Neural cell (in vitro differentiated cells): ENCODE data around the gene CUBN. TPM values are rescaled to one million over a fixed set of nuclear protein-coding genes. Genes with fewer than 3 reads are reported as not detected.

Experiments
- H2AFZ ChIP-seq: fragments of 200-600, 300-800 bp; sonication (generic), shearing (Covaris generic); 2 replicates; pipeline ENCODE4 v1.6.0; 2014; ENCODE audit warnings: low read depth, mild to moderate bottlenecking, antibody characterized with exemption, low read length, moderate library complexity
- H3F3A ChIP-seq: fragments of 200-600 bp; shearing (Covaris generic); 2 replicates; pipeline ENCODE4 v1.6.1; 2016; ENCODE audit warnings: mild to moderate bottlenecking, moderate library complexity, mixed read lengths, antibody characterized with exemption, low read length; ENCODE audit not compliant: insufficient read depth, poor library complexity, severe bottlenecking
- H3K27ac ChIP-seq: fragments of 200-600, 300-800 bp; sonication (generic), shearing (Covaris generic); 2 replicates; pipeline ENCODE4 v1.5.1; 2014; ENCODE audit warnings: mild to moderate bottlenecking, low read length, moderate library complexity
- H3K27me3 ChIP-seq: fragments of 300-800, 200-600 bp; sonication (generic), shearing (Covaris generic); 2 replicates; pipeline ENCODE4 v1.6.0; 2014; ENCODE audit warnings: mild to moderate bottlenecking, low read depth, low read length, moderate library complexity; ENCODE audit not compliant: insufficient read depth
- H3K36me3 ChIP-seq: fragments of 300-800, 200-600 bp; sonication (generic), shearing (Covaris generic); 2 replicates; pipeline ENCODE4 v1.5.1; 2014; ENCODE audit warnings: mild to moderate bottlenecking, antibody characterized with exemption, low read length, moderate library complexity; ENCODE audit not compliant: insufficient read depth
- H3K4me2 ChIP-seq: fragments of 300-800, 200-600 bp; sonication (generic), shearing (Covaris generic); 2 replicates; pipeline ENCODE4 v1.6.0; 2014; ENCODE audit warnings: mild to moderate bottlenecking, low read length
- H3K4me3 ChIP-seq: fragments of 300-800, 200-600 bp; sonication (generic), shearing (Covaris generic); 2 replicates; pipeline ENCODE4 v1.5.1; 2014; ENCODE audit warnings: mild to moderate bottlenecking, low read length, moderate library complexity
- H3K79me2 ChIP-seq: fragments of 200-600 bp; shearing (Covaris generic); replicated peaks from 2 replicates; pipeline ENCODE4 v1.6.0; 2014; ENCODE audit warnings: mild to moderate bottlenecking, low read length, moderate library complexity; ENCODE audit not compliant: insufficient read depth
- H3K9ac ChIP-seq: fragments of 300-800, 200-600 bp; sonication (generic), shearing (Covaris generic); 2 replicates; pipeline ENCODE4 v1.6.1; 2016; ENCODE audit warnings: mild to moderate bottlenecking, low read length, mixed read lengths
- H3K9me2 ChIP-seq: fragments of 200-600 bp; shearing (Covaris generic); 2 replicates; pipeline ENCODE4 v1.6.1; 2016; ENCODE audit warnings: mild to moderate bottlenecking, low read length, mixed read lengths; ENCODE audit not compliant: insufficient read depth
- H3K9me3 ChIP-seq: fragments of 200-600, 300-800 bp; sonication (generic), shearing (Covaris generic); 2 replicates; pipeline ENCODE4 v1.6.1; 2016; ENCODE audit warnings: mild to moderate bottlenecking, mixed run types, low read length, moderate library complexity, mixed read lengths
- H4K20me1 ChIP-seq: fragments of 200-600 bp; shearing (Covaris generic); 2 replicates; pipeline ENCODE4 v1.6.1; 2016; ENCODE audit warnings: mild to moderate bottlenecking, mixed run types; ENCODE audit not compliant: insufficient read depth
- CTCF ChIP-seq: fragments of 450-650 bp; IDR thresholded peaks from 2 replicates; pipeline ENCODE4 v1.5.1; 2014; ENCODE audit warnings: antibody characterized with exemption, mild to moderate bottlenecking, moderate library complexity; ENCODE audit not compliant: poor library complexity, severe bottlenecking
- EP300 ChIP-seq: fragments of 450-650 bp; conservative IDR thresholded peaks from 2 replicates; pipeline ENCODE4 v1.6.1; 2014; ENCODE audit warnings: antibody characterized with exemption, mild to moderate bottlenecking, moderate library complexity; ENCODE audit not compliant: poor library complexity, severe bottlenecking
- EZH2 ChIP-seq: fragments of 200-600, 300-800 bp; shearing (Covaris generic), sonication (generic); IDR thresholded peaks from 2 replicates; pipeline ENCODE4 v1.6.1; 2014; ENCODE audit warnings: antibody characterized with exemption, low read length, borderline replicate concordance, mild to moderate bottlenecking; ENCODE audit not compliant: insufficient read depth, poor library complexity, severe bottlenecking
- MXI1 ChIP-seq: fragments of 450-650 bp; conservative IDR thresholded peaks from 2 replicates; pipeline ENCODE4 v1.6.1; 2014; ENCODE audit warnings: antibody characterized with exemption, mild to moderate bottlenecking; ENCODE audit not compliant: poor library complexity, severe bottlenecking
- POLR2AphosphoS5 ChIP-seq: IDR thresholded peaks from 2 replicates; pipeline ENCODE4 v1.6.1; 2012
- RAD21 ChIP-seq: fragments of 450-650 bp; conservative IDR thresholded peaks from 2 replicates; pipeline ENCODE4 v1.6.1; 2014; ENCODE audit warnings: antibody characterized with exemption, mild to moderate bottlenecking, moderate library complexity
- REST ChIP-seq: IDR thresholded peaks from 2 replicates; pipeline ENCODE4 v1.6.1; 2012; ENCODE audit warnings: borderline replicate concordance
- SMC3 ChIP-seq: fragments of 450-650 bp; conservative IDR thresholded peaks from 2 replicates; pipeline ENCODE4 v1.6.1; 2014; ENCODE audit warnings: antibody characterized with exemption, mild to moderate bottlenecking, moderate library complexity; ENCODE audit not compliant: poor library complexity
- TAF1 ChIP-seq: IDR thresholded peaks from 2 replicates; pipeline ENCODE4 v1.6.1; 2012; ENCODE audit warnings: low read depth
- polyA plus RNA-seq: library from polyadenylated mRNA; depleted of rRNA; stranded (reverse); fragments of >200 nt; gene quantifications from 2 replicates; pipeline ENCODE4 v1.2.3, GENCODE V29; 2014

The CUBN gene
- polyA plus RNA-seq, 1 donor from 2014 or later, result 7.1 TPM

- Histone ChIP-seq H3K9me3 (no peaks in the 10 kb centered on the region), H3F3A (no peaks in the 10 kb centered on the region), H3K4me3 (no peak overlapping the region), H2AFZ (no peak overlapping the region), H3K4me2 (no peak overlapping the region), H4K20me1 (no peaks in the 10 kb centered on the region), H3K27ac (no peak overlapping the region), H3K9me2 (no peaks in the 10 kb centered on the region), H3K36me3 (no peaks in the 10 kb centered on the region), H3K79me2 (no peaks in the 10 kb centered on the region), H3K9ac (no peak overlapping the region), H3K27me3 (no peaks in the 10 kb centered on the region)
- no peak for TF ChIP-seq MXI1
- TF ChIP-seq TAF1, result no peak
- no peak for TF ChIP-seq EP300
- TF ChIP-seq SMC3, result no peak
- no peak for TF ChIP-seq POLR2AphosphoS5
- no peak for TF ChIP-seq RAD21
- no peak for TF ChIP-seq CTCF
- TF ChIP-seq REST, result no peak
- no peak for TF ChIP-seq EZH2
These were observed 335.6 kb downstream of the CUBN start for GRCh38 chr10:16794005-16794404.

- H4K20me1 ChIP-seq, result no peaks in the 10 kb centered on the region
- no peak overlapping the region for H3K4me3 ChIP-seq
- no peaks in the 10 kb centered on the region for H3K36me3 ChIP-seq
- TF ChIP-seq REST (no peak), EZH2 (no peak), EP300 (no peak), CTCF (no peak)
- no peaks in the 10 kb centered on the region for H3K9me2 ChIP-seq
- no peak overlapping the region for H3K4me2 ChIP-seq
- no peaks in the 10 kb centered on the region for H3F3A ChIP-seq
- H3K79me2 ChIP-seq, result no peaks in the 10 kb centered on the region
- H3K9me3 ChIP-seq, result no peaks in the 10 kb centered on the region
- H3K27ac ChIP-seq, result no peak overlapping the region
- H3K9ac ChIP-seq, result no peak overlapping the region
- no peaks in the 10 kb centered on the region for H3K27me3 ChIP-seq
- no peak overlapping the region for H2AFZ ChIP-seq
These were observed 336.9 kb downstream of the CUBN start for GRCh38 chr10:16792675-16793074.
